Measurements from ENCODE around the gene SLC27A5. TPM values are rescaled to one million over a fixed set of nuclear protein-coding genes. Genes with fewer than 3 reads are reported as not detected.
"Not testable (repeated sequence)": the region's sequence is repeated elsewhere in the genome, so short reads cannot be mapped to it uniquely, and the experiment has no call there.

SLC27A5 gene
- total RNA-seq, 2 donors from 2014 or later, result 15.1 to 29.1 TPM

DNA sequence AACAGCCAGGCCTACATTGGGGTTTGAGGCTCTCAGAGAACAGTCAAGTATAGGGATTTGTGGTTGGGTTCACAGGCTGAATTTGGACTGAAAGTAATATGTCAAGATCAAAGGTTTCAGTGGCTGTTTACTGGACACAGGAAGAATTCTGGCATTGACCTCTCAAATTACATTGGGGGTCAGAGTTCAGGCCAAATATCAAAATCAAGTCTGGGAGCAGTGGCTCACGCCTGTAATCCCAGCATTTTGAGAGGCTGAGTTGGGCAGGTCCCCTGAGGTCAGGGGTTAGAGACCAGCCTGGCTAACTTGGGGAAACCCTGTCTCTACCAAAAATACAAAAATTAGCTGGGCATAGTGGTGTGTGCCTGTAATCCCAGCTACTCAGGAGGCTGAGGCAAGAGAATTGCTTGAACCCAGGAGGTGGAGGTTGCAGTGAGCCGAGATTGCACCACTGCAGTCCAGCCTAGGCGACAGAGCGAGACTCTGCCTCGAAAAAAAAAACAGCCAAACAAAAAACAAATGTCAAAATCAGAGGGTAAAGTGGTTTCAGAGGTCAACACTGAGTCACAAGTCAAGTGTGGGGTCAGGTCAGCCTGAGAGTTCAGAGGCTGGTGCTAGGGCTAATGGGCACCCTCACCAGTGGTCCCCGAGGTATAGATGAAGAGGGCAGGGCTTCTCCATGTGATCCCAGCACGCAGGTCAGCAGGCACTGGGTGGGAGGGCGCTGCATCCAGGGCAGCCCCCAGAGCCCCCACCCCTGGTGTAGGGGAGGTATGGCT is 1.5 kb downstream of the SLC27A5 start:
- H3K9me3 Mint-ChIP-seq, result no peaks in the 10 kb centered on the region
- H3K4me1 Mint-ChIP-seq (ENCODE audit: low read depth in 2 of 2), result peaks cover under 1 to 15% of the 10 kb centered on the region in 2 donors
- no peak overlapping the region for H3K4me3 Mint-ChIP-seq
- no peak for DNase-seq (ENCODE audit: low spot score)
- no peaks in the 10 kb centered on the region for H3K27me3 Mint-ChIP-seq
- ATAC-seq, result no peak
- H3K27ac Mint-ChIP-seq, result no peak overlapping the region
- peaks cover 6% of the 10 kb centered on the region for H3K36me3 Mint-ChIP-seq

DNA sequence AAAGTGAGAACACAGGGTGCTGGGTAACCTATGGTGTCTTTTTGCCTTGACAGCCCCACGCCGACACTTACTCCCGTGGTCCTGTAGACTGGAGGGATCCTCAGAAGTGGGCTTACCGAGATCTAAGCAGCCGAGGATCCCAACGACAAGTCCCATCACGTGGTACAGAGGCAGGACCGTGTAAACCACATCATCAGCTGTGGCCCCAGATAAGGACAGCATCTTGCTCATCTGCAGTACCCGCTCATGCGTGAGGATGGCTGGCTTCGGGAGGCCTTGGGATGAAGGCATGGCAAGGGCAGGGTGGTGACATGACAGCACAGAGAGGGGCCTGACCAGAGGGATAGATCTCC is 2.1 kb downstream of the SLC27A5 start:
- H3K9me3 Mint-ChIP-seq, result no peaks in the 10 kb centered on the region
- H3K27ac Mint-ChIP-seq, result no peak overlapping the region
- ATAC-seq, result no peak

DNA sequence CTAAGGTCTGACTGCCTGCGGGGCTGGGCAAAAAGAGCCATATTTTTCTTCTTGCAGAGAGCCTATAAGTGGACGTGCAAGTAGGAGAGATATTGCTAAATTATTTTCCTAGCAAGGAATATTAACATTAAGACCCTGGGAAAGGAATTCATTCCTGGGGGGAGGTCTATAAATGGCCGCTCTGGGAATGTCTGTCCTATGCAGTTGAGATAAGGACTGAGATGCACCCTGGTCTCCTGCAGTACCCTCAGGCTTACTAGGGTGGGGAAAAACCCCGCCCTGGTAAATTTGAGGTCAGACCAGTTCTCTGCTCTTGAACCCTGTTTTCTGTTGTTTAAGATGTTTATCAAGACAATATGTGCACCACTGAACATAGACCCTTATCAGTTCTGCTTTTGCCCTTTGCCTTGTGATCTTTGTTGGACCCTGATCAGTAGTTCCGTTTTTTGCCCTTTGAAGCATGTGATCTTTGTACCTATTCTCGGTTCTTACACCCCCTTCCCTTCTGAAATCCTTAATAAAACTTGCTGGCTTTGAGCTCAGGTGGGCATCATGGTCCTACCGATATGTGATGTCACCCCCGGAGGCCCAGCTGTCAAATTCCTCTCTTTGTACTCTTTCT is 4.1 kb downstream of the SLC27A5 start:
- not testable (repeated sequence) for H3K36me3 Mint-ChIP-seq; H3K9me3 Mint-ChIP-seq; ATAC-seq; H3K27me3 Mint-ChIP-seq; DNase-seq (ENCODE audit: low spot score); H3K4me1 Mint-ChIP-seq (ENCODE audit: low read depth in 2 of 2); H3K4me3 Mint-ChIP-seq; H3K27ac Mint-ChIP-seq

More for the DNA sequence above, 2.1 kb downstream of the SLC27A5 start:
- H3K27me3 Mint-ChIP-seq, result no peaks in the 10 kb centered on the region
- no peak for DNase-seq (ENCODE audit: low spot score)
- H3K4me1 Mint-ChIP-seq (ENCODE audit: low read depth in 2 of 2), result peaks cover 0 to 13% of the 10 kb centered on the region in 2 donors
- peaks cover 6% of the 10 kb centered on the region for H3K36me3 Mint-ChIP-seq
- H3K4me3 Mint-ChIP-seq, result no peak overlapping the region

DNA sequence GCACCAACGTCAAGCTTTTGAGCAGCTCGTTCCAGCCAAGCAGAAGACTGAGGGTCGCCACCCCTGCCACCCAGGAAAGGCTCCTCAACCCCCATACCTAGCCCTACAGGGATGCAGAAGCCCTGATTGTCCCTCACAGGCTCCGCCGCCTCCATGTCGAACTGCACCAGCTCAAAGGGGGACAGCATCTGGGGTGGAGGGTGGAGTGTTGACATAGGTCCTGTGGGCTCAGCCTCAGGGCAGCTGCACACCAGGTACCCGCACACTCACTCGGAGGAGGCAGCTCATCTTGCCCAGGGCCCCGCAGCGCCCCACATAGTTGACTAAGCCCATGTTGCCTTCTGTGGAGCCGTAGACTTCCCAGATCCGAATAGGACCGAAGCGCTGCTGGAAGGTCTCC is 11.6 kb downstream of the SLC27A5 start:
- H3K4me3 Mint-ChIP-seq, result no peak overlapping the region
- peak overlapping the region in 1 of 2 donors; percentile 88 for H3K27ac Mint-ChIP-seq
- no peaks in the 10 kb centered on the region for H3K27me3 Mint-ChIP-seq
- peaks cover 12 to 17% of the 10 kb centered on the region in 2 donors for H3K4me1 Mint-ChIP-seq (ENCODE audit: low read depth in 2 of 2)
- DNase-seq (ENCODE audit: low spot score) (no peak), ATAC-seq (no peak)
- peaks cover 6% of the 10 kb centered on the region for H3K36me3 Mint-ChIP-seq
- H3K9me3 Mint-ChIP-seq, result peaks cover 6% of the 10 kb centered on the region

DNA sequence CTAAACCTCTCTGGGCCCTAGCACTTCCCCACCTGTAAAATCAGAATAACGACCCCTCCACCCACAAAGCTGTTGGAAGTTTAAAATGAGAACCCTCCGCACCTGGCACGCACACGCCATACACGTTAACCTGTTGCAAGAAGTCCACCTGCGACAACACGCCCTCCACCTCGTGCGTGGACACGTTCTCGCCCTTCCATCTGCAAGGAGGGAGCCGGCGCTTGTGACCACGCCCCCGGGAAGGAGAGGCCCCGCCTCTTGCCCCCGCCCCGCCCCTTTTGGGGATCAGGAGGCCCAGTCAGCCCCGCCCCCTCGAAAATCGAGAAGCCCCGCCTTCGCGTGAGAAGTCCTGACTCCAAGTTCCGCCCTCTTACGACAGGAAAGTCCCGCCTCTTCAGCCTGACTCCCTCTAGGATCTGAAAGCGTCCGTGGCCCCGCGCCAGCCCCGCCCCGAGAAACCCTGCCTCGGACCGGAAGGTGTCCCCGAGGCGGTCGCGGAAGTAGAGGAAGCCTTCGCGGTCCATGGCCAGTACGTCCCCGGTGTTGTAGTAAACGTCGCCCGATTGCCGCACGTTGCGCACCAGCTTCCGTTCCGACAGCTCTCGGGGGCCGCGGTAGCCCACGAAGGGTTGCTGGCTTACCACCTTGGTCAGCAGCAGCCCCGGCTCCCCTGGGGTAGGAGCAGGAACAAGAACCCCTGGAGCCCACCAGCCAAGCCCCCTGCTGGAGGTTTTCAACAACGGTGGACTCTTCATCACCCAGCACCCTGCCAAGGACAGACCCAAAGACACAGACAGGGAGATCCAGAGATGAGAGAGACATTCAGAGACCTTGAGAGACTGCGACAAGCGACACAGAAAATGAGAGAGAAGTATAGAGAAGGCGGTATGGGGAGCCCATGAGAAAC is 12.5 kb downstream of the SLC27A5 start:
- peaks cover 6% of the 10 kb centered on the region for H3K36me3 Mint-ChIP-seq
- peak overlapping the region; percentile 96 for H3K4me3 Mint-ChIP-seq
- H3K27me3 Mint-ChIP-seq, result no peaks in the 10 kb centered on the region
- ATAC-seq (peak; percentile 98 to 99), DNase-seq (ENCODE audit: low spot score) (peak; percentile 99)
- H3K9me3 Mint-ChIP-seq, result peaks cover 6% of the 10 kb centered on the region
- peaks cover 12 to 17% of the 10 kb centered on the region in 2 donors for H3K4me1 Mint-ChIP-seq (ENCODE audit: low read depth in 2 of 2)
- H3K27ac Mint-ChIP-seq, result peak overlapping the region; percentile 88 to 90

DNA sequence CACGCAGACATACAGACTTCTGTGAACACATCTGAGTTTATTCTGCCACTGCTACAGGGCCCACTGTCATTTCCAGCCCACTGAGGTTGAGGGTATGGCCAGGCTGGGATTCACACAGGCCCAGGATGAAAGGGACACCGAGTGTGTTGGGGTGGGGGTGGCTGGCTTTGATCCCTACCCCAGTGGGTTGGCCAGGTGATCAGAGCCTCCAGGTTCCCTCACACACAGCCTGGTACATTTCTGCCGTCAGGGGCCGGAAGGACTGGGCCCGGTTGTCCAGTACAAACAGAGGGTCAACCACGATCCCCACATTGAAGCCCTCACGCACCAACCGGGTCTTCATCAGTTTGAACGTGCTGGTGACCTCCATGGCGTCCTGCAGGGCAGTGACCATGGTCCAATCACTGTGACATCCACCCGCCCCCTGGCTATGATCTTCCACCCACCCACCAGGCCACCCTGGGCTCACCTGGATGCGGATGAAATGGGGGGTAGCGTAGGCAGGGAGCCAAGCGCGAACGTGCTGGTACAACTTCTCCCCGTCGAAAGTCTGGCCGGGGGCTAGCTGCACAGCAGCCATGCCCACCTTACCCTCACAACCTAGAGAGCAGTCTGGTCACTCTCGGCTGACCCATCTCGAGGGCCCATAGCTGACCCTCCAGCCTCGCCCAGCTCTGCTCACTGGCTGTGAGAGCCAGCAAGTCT is 13.3 kb downstream of the SLC27A5 start:
- peaks cover 12 to 17% of the 10 kb centered on the region in 2 donors for H3K4me1 Mint-ChIP-seq (ENCODE audit: low read depth in 2 of 2)
- peaks cover 6% of the 10 kb centered on the region for H3K36me3 Mint-ChIP-seq
- H3K9me3 Mint-ChIP-seq, result peaks cover 6% of the 10 kb centered on the region
- no peak for DNase-seq (ENCODE audit: low spot score)
- peak overlapping the region; percentile 88 to 90 for H3K27ac Mint-ChIP-seq
- peak overlapping the region; percentile 96 for H3K4me3 Mint-ChIP-seq
- no peak for ATAC-seq
- H3K27me3 Mint-ChIP-seq, result no peaks in the 10 kb centered on the region

DNA sequence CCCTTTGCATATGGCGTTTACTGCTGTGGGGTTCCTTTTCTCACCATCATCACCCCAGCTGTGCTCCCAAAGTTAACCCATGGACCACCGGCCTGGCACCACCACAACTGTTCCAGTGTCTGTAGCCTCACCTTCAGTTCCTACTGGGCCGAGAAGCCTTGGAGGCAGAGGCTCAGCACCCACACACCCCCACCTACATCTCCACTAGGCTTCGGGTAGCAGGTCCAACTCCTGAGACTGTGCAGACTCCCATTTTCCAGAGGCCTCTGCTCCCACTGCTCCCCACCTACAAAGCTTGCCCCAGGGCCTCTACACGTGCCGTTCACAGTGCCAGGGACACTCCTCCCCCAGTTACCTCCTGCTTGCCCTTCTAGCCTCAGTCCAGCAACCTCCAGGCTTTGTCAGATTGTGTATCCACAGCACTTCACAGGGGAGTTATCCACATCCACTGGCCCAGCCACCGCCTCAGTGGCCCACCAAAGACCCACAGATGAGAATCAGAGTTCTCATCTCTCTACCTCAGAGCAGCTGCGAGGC is 14.1 kb downstream of the SLC27A5 start:
- ATAC-seq (no peak), DNase-seq (ENCODE audit: low spot score) (no peak)
- H3K36me3 Mint-ChIP-seq, result peaks cover 6% of the 10 kb centered on the region
- no peak overlapping the region for H3K27ac Mint-ChIP-seq
- H3K27me3 Mint-ChIP-seq, result no peaks in the 10 kb centered on the region
- peak overlapping the region; percentile 34 for H3K4me3 Mint-ChIP-seq
- peaks cover 6% of the 10 kb centered on the region for H3K9me3 Mint-ChIP-seq
- peaks cover 12 to 17% of the 10 kb centered on the region in 2 donors for H3K4me1 Mint-ChIP-seq (ENCODE audit: low read depth in 2 of 2)

DNA sequence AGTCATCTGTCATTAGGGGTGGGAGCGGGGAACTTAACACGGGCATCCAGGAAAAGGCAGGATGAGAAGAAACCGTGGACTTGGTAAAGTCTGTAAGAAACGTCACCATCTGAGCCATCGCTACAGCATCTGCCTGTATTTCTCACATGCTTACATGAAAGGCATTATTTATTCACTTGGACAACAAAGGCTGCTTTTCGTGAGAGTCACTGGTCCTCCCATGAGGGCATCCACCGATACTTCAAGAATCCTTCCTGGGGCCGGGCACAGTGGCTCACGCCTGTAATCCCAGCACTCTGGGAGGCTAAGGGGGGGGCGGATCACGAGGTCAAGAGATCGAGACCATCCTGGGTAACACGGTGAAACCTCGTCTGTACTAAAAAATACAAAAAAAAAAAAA is 19.5 kb downstream of the SLC27A5 start:
- DNase-seq (ENCODE audit: low spot score) (no peak), ATAC-seq (no peak)
- Mint-ChIP-seq H3K9me3 (no peaks in the 10 kb centered on the region), H3K27ac (no peak overlapping the region), H3K36me3 (no peaks in the 10 kb centered on the region), H3K4me3 (no peak overlapping the region), H3K27me3 (no peaks in the 10 kb centered on the region), H3K4me1 (ENCODE audit: low read depth in 2 of 2) (peaks cover 4 to 6% of the 10 kb centered on the region in 2 donors)

DNA sequence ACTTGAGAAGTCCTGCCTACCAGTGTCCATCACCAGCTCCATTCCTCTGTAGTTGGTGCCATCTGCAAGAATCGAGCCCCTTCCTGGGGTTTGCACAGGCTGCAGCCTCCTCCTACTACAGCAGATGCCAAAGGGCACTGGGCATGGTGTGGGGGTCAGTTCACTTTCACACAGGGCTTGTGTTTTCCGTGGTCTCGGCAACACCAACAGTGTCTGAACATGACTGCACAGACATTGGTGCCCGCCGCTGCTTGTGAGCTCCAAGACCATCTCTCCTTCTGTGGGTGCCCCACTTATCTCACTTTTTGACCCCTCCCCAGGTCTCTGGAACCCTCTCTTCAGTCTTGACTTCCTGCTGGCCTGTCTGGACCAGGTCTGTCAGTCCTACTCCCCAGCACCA is 20.4 kb downstream of the SLC27A5 start:
- Mint-ChIP-seq H3K4me1 (ENCODE audit: low read depth in 2 of 2) (peaks cover 0 to 6% of the 10 kb centered on the region in 2 donors), H3K27me3 (no peaks in the 10 kb centered on the region), H3K4me3 (peak overlapping the region; percentile 25), H3K36me3 (no peaks in the 10 kb centered on the region), H3K9me3 (no peaks in the 10 kb centered on the region), H3K27ac (no peak overlapping the region)
- DNase-seq (ENCODE audit: low spot score), result no peak
- no peak for ATAC-seq

DNA sequence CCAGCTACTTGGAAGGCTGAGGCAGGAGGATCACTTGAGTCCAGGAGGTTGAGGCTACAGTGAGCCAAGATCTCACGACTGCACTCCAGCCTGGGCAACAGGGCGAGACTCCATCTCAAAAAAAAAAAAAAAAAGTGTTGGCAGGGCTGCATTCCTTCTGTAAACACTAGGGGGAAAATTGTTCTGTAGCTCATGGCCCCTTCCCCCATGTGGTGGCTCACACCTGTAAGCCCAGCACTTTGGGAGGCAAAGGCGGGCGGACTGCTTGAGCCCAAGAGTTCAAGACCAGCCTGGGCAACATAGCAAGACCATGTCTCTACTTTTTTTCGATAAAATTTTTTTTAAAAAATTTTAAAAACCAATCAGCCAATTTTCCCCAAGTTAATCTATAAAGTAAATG is 27.4 kb downstream of the SLC27A5 start:
- not testable (repeated sequence) for H3K27me3 Mint-ChIP-seq; H3K4me1 Mint-ChIP-seq (ENCODE audit: low read depth in 2 of 2); H3K9me3 Mint-ChIP-seq; H3K36me3 Mint-ChIP-seq; H3K4me3 Mint-ChIP-seq; H3K27ac Mint-ChIP-seq; ATAC-seq; DNase-seq (ENCODE audit: low spot score)

DNA sequence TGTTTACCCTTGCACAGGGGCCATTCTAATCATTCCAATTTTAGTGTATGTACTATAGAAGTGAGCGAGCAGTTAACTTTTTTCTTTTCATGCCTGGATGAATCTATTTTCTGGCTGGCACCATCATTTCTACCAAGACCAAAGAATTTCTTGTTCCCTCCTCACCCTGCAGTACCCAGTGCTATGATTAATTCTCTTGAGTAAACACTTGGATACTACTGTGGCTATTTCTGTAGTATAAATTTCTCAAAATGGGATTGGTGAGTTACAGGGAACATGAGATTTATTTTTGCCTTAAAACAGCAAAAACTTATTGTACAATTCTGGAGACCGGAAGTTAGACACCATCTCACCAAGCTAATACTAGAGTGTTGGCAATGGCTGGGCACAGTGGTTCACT is 28.0 kb downstream of the SLC27A5 start:
- DNase-seq (ENCODE audit: low spot score) (no peak), ATAC-seq (no peak)
- Mint-ChIP-seq H3K4me3 (no peak overlapping the region), H3K27me3 (no peaks in the 10 kb centered on the region), H3K36me3 (no peaks in the 10 kb centered on the region), H3K4me1 (ENCODE audit: low read depth in 2 of 2) (no peaks in the 10 kb centered on the region), H3K9me3 (no peaks in the 10 kb centered on the region), H3K27ac (no peak overlapping the region)

DNA sequence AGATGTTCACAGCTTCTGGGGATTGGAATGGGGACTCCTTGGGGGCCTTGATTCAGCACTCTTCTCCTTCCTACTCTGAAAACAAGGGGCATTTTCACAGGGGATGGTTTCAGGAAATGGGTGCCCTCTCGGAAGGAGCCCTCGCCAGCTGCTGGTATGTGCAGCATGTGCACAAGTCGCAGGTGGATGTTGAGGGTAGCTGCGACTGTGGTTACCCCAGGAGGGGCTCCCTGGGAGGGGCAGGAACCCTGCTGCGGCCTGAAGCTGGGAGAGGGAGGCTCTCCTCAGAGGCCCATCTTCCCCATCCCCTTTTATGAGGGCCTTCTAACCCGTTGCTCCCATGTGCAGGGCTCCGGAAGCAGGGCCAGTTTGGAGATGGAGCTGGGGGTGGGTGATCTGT is 29.4 kb downstream of the SLC27A5 start:
- Mint-ChIP-seq H3K4me1 (ENCODE audit: low read depth in 2 of 2) (no peaks in the 10 kb centered on the region), H3K4me3 (no peak overlapping the region), H3K36me3 (no peaks in the 10 kb centered on the region), H3K9me3 (no peaks in the 10 kb centered on the region), H3K27me3 (no peaks in the 10 kb centered on the region), H3K27ac (no peak overlapping the region)
- no peak for DNase-seq (ENCODE audit: low spot score)
- no peak for ATAC-seq

DNA sequence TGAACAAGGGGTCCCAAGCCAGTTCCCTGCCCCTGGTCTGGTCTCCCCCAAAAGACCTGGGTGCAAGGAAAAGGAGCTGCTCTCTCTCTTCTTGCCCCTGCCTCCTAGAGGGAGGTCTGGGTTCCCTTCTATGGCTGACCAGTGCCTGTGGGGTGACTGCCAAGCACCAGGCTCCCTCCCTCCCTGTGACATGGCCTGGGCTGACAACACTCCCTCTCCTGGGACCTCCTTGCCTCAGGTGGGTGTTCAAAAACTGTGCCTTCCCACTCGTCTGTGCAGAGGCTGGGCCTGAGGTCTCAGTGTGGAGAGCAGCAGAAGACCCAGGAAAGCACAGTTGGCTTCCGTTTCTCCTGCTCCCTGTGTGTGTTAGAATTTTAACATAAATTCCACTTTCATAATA is 31.0 kb downstream of the SLC27A5 start:
- Mint-ChIP-seq H3K27me3 (no peaks in the 10 kb centered on the region), H3K27ac (no peak overlapping the region), H3K4me1 (ENCODE audit: low read depth in 2 of 2) (peaks cover 6 to 7% of the 10 kb centered on the region in 2 donors), H3K4me3 (no peak overlapping the region), H3K9me3 (no peaks in the 10 kb centered on the region), H3K36me3 (no peaks in the 10 kb centered on the region)
- DNase-seq (ENCODE audit: low spot score), result no peak
- no peak for ATAC-seq
